CD4-positive, alpha-beta T cell treated with Interleukin-6 at 100 ng/mL for 8 hours (primary cell): ENCODE measurements around the gene RAMACL.

Experiments used
- DNase-seq: peaks from one replicate; pipeline ENCODE4 v3.0.0-alpha.2; 2020; ENCODE audit warnings: mixed read lengths, low spot score

The RAMACL gene

DNA sequence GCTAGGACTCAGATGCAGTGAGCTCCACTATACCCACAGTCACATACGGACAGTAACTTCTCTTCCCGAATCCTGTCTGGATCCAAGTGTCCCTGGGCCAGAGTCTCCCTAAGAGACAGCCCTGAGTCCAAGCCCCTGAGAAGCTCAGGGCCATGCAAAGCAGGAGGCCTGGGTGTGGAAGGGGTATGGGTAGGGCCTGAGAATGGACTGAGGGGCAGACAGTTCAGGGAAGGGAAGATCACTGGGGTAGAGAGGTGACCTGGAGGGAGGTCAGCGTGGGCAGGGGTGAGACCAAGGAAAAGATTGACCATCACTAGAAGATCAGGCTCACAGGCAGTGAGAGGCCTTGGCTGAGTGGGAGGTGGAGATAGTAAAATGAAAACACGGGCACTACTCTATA lies 31.8 kb upstream of the RAMACL start:
- DNase-seq = no peak

DNA sequence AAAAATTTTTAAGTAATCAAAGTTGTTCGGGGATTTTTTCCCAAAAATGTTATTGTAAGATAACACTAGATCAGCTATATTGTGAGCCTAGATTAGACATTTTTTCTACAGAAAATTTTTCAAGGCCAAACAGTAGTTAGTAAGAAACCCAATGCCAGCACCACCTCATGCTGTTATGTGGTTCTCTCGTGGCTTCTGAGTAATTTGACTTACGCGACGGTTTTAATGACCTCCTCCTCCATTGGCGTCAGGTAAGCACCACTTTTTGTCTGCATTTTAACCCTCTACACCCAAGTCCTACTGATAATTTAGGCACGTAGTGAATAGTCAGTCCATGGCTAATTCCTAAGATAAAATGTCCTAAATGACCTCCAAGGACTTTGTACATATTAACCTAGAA lies 30.9 kb upstream of the RAMACL start:
- no peak for DNase-seq

DNA sequence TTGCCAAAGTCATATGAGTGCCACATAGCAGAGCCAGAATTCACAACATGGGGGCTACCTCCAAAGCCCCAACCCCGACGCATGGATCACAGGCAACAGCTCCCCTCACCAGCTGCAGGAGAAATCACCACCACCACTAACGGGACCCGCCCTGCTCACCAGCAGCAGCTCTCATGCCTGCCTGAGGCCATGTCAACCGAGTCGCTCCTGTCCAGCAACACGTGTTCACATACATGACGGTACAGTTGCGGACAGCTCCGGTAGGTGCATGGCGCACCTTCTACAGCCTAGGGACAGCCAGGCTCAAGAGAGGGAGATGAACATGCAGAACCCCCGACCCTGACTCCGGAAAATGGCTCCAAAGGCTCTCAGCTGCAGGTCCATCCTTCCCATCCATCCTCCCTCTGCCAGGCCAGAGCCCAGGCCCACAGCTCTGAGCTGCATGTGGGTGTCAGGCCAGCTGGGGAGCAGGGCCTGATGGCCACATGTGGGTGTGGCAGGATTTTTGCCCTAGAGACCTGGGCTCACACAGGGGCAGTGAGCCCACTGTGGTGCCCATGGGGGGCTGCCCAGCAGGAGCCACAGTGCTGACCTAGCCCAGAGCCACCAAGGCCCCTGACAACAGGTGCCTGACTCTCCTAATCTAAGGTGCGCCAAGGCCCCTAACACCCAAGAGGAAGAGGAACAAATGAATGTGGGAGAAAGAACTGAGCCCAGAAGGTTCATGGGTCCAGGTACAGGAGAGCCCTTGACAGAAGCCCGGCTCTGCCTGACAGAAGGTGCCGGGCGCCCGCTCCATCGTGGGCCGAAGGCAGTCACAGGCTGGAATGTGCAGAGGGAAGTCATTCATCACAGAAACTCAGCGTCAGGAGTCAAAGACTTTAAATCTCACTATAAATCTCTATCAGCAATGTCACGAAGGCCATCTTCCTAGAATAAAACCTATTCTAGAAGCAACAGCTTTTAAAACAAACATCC lies 30.1 kb upstream of the RAMACL start:
- DNase-seq = no peak

DNA sequence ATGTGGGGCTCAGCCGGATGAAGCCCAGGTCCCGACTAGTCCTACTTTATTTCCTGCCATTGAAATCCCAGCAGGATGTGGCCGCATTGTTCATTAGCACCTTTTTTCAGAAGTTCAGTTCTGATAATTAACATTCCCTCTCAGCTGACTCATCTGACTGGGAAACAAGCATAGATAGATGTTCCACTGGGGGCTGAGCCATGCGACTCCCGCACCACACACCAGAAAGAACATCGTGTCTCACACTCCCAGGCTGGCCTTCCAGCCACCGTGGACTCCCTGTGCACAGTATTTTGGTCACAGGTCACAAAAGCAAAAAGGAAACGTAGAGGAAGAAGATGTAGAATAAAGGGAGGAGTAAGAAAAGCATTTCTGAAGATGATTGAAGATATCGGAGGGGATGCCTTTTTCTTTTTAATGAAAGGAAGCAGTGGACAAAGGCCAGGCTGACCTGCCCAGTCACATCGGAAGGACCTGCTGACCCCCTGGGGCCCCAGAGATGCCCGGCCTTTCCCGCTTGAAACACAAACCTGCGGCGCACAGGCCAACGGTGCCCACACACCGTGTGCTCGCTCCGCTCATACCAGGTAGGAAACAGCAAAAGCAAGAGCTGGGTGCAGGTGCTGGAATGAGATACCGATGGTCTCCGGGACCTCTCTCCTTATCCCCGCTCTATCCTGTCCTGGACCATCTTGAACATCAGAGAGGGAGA lies 28.7 kb upstream of the RAMACL start:
- DNase-seq = no peak

DNA sequence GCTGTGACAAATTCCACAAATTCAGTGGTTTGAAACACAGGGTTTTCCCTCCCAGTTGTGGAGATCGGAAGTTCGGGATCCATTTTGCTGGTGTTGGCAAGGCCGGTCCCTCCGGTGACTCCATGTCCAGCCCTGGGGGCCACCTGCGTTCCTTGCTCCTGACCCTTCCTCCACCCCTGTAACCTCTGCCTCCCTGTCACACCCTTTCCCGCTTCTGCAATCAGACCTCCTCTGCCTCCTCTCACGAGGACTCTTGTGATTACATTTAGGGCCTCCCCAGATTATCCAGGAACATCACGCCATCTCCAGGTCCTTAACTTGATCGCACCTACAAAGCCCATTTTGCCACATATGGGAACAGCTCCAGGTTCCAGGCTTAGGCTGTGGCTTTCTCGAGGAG lies 28.1 kb upstream of the RAMACL start:
- DNase-seq = no peak

DNA sequence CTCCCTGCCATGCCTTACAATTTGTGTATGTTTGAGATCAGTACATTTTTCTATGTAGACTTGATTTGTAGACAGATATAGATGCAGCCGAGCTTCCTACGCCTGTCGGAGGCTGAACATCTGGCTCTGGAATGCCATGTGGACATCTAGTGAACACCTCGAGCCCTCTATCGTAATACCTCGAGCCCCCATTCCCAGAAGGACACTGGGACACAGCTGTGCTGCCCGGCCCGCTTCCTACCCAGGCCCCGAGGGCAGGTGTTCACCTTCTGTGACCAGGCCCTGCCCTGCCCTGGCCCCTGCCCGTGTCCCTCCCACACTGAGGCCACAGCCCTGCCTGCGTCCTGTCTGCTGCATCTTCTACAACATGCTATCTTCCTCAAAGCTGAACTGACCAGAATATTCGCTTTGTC lies 27.7 kb upstream of the RAMACL start:
- DNase-seq = no peak

DNA sequence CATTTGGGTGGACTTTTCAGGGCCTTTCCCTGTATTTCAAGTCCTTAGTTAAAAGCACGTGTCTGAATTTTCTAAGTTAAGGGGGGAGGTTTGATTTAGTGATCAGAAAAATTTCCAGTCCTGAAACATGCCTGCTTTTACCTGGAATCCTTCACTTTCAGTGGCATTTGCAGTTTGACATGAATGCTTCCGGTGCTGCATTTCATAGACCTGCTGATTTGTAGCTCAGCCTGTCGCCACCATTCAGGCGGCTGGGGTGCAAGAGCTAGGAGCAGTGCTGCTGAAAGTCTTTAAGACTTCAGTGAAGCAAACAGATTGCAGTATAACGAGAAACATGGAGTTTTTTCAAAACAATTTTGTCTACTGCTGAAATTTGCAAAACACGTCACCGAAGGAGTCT lies 26.5 kb upstream of the RAMACL start:
- no peak for DNase-seq

DNA sequence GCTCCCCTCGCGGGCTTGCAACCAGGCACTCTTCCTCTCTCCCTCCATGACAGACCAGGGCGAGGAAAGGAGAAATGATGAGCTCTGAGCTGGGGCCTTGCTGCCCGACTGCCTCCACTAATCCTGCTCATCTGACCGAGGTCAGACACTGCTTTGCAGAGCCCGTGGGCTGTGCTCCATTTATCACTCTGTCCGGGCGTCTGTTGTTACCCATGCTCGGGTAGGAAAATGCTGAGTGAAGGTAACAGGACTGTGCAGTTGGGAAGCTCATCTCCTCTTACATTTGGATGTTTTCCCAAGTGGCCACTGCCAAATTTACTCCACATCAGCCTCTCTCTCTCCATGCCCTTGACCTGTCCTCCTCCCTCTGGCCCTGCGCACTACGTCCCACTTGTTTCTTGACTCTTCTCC lies 26.0 kb upstream of the RAMACL start:
- no peak for DNase-seq

DNA sequence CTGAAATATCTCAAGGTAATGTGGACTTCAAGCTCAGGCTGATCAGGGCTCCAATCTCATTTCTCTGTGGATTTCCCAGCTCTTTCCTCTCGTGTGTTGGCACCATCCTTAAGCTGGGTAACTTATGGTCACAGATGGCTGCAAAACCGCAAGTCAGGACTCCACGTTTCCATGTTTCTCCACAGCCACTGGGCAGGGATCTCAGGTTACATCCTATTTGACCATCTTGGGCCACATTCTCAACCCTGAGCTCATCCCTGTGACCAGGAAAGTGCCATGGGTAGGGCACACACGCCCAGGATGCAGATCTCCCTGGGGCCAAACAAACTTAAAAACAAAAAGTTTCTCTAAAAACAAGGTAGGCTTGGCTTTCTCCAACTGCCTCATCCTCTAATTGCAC lies 25.2 kb upstream of the RAMACL start:
- DNase-seq = no peak

DNA sequence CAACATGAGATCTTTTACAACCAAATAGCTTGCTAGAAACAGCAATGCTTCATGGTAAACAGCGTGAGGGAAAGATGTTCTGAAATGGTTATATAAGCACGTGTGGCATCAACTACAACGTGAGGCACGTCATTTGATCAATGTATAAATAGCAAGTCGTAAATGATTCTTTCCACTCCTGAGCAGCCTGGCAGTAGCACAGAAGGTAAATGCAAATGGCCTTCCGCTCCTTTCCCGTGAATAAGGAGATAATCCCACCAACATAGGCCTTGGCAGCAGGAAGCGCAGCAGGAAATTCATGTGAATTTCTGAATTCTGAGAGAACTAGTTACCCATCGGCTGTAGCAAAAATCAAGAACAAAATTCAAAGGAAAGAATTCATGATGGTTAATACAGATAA lies 23.6 kb upstream of the RAMACL start:
- DNase-seq = no peak

DNA sequence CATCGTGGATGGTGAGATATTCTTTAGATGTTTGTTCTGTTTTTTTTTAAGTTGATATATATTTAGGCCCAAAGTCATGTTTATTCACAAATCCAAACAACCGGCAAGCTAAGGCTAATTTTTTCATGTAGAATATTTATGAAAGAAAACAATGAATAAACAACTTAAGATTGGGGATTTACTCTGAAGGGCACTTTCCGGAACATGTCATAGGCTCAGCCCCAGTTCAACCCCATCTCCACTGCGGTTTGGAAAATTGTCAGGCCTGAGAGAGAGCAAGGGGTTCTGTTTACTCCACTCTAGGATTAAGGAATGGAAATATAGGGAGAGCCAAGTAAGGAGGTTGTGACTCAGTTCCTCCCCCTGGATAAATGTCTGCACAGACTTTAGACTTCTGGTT lies 22.3 kb upstream of the RAMACL start:
- no peak for DNase-seq

DNA sequence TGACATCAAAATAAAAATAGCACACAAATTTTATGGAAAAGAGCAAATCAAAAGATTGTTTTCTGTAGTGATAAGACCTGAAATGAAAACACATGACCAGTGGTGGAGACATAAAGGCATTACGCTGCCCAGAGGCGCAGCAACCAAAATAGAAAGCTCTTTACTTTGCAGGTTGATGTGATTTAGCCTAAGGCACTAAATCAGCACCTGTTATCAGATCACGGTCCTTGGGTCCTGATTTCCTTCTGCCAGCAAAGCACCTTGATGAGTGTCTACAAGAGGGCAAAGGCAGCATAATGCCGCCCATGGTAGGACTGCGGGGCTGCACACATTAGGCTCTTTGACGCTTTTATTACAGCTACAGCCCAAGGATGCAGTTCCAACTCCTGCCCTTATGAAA lies 19.3 kb upstream of the RAMACL start:
- no peak for DNase-seq

DNA sequence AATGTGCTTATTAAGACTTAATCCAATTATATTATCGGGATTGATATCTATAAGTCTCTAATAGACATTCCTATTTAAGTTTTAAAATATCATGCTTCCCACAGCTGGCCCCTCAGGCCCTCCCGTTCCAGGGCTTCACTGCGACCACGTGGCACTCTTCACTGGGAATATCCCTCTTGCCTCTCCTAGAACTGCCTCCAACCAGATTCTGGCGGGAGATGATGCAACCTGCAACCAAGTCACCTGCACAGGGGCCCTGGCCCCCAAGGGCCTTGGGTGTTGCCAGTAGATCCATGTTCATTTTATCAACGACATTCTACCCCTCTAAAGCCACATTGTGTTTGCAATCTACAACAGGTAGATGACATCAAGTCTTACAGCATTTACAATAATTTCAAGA lies 18.4 kb upstream of the RAMACL start:
- DNase-seq = no peak

DNA sequence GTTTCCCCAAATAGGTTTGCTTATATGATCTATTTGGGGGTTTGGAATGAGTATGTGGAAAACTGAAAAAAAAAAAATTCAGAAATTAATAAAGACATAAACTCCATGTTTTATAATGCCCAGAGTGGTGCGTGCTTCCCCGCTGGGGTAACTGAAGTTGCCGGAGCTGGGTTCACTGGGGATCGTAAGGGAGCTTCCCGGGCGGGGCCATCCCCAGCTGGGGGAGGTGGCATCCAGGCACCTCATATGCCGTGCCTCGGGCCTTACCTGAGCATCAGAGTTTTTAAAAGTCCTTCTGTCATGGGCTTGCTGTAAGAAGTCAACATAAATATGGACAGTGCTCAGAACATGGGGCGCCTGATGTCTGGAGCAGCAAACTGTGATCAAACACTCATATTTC lies 17.9 kb upstream of the RAMACL start:
- DNase-seq = no peak

DNA sequence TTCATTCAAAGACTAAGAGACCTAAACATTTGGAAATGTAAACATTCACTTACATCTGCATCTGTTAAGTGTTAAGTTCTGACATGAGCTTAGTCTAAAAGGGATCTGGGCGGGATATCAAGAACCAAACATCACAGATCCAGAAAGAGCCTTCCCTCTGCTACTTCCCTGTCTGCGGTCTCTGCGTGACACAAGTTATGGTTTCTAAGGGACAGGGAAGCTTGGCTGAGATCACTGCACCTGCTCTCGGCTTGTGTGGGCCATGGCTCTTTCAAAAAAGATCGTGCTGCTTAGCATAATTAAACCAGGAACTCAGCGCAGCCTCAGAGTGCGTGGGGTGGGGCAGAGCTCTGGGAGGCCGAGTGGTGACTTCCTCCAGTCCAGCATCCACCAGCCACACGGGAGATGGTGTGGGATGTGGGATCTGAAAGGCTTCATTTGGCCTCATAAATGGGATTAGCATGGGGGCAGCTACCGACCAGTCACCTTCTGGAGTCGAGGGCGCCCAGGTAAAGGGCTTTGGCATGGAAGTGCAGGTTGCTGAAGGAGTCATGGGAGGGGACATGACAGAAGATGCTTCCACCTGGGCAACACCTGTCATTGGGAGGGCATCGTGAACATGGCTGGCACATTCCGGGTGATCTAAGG lies 16.7 kb upstream of the RAMACL start:
- DNase-seq = no peak

DNA sequence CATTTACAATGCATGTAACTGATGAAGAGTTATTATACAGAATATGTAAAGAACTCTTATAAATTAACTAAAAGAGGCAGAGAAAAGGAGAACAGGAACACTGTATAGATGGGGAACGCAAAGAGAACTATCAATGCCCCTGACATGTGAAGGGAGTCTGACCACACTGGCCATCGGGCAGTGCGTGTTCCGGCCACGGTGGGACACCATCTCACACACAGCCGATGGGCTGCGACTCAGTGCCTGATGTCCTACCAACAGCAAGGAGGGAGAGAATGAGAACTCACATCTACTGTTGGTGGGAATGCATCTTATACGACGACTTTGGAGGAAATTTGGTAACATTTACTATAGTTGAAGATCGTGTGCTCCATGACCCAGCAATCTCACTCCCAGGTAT lies 15.5 kb upstream of the RAMACL start:
- DNase-seq = no peak

DNA sequence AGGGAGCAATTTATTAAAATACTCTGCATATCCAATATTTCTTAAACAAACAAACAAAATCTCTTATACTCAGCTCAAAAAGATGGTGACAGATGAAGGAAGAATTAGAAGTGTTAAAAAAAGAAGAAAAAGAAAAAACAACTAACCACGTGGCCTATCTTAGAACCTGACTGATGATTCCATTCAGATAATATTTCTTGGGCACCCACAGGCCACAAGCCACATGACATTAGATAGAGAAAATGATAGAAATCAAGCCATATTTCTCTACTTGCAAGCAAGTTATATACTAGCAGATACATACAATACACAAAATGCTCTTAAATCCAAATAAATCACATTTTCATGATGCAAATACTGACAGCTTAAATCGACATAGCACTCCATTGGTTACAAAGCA lies 14.5 kb upstream of the RAMACL start:
- no peak for DNase-seq

DNA sequence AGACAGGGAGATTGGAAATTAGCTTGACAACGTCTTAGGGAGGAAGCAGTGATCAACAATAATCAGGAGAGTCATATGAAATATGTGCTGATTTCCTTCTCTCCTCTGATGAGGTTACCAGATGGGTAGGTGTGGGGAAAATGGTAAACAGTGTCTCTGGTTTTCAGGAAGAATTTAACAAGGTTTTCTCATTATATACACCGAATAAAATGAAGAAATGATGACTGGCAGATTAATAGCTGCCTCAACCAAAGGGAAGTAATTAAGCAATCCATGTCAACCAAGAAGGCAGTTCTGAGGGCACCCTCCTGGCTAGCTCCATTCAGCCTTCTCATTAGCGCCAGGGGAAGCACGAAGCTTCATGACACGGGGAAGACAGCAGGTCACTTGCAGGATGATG lies 12.7 kb upstream of the RAMACL start:
- no peak for DNase-seq

DNA sequence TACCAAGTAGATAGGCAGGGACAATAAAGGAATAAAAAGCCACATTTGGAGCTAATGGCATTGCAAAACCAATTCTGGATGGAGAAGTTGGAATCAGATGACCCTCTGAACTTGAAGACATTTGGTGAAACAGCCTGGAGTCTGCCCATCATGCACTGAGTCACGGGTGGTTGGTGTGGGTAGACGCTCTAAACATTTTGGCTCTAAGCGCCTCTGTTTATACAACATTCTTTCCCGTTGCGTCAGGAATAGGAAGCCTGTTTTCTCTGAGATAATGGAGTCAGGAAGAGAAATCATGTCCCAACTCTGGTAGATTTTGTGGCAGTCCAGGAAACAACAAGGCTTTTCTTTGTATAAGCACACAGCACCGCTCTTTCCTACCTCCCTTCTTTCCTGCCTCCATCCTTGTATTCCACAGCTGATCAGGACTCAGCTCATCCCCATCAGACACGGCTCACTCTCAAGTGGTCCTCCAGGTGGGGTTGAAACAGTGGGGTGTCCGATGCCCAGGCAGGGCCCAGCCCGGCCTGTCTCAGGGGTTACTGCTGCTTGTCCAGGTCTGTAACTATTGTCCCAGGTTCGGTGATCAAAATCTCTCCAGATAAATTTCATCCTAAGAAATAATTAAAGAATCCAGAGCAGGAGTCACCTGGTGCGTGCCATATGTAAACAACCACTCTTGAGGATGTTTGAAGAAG lies 12.1 kb upstream of the RAMACL start:
- DNase-seq = no peak

DNA sequence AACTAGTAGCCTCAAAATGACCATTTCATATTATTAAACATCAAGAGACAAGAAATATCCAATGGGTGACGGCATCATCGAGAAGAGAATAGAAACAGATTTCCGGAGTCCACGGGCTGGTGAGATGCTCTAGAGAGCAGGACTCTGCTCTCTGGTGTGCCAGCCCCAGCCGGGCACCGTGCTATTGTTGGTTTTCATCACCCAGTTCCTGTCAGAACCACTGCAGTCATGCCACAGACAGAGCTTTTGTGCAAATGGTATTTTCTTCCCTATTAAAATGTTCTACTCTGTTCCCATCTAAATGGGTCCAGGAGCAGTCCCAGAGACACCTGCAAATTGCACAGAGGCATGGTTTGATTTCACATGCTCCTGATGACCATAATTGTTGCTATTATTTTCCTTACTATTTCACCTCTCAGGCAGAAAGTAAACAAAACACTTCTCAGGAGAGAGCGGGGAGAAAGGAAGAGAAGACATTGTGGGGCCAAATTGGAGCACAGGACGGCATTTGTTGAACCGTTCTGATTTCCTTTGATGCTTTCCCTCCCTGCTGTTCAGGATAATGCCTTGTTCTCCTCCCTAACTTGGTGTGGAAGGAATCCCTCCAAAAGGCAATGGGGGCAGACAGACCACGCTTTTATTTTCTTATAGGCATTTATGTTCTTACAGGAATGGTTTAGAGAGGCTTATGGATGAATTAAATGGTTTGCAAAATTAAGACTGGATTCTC lies 11.4 kb upstream of the RAMACL start:
- no peak for DNase-seq

DNA sequence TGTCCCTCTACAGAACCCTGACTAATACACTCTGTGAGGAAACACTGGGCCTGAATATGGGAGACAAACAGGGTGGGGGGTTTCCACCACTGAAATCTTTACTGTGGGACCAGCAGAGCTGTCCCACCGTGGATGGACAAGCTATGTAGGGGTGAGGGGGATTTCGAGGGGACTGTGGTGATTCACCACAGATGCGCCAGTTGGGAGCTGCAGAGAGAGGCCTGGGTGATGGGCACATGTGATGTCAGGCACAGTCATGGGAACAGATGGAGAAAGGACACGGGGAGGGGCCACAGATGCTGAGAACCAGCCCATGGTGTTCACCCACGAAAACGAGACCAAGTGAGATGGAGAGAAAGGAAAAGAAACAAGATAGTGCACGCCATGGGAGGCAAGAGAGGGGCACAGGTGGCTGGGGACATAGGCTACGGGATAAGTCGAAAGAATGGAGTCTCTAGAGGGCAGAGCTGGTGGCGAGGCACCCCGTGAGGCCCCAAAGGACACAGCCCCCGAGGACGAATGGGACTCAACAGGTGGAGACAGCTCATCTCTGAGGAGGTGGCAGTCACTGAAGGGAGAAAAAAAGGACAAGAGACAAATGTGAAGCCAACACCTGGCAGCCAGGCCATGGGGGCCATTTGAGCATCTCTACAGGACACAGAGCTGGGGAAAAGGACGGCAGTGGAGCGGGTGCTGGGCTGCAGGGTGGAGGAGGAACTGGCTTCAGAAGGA lies 10.5 kb upstream of the RAMACL start:
- DNase-seq = no peak
